Smooth muscle cell (in vitro differentiated cells): ENCODE data around the gene PADI6. TPM values are rescaled to one million over a fixed set of nuclear protein-coding genes. Genes with fewer than 3 reads are reported as not detected.

Experiments used
- DNase-seq: peaks from one replicate; lab custom pipeline; 2025; ENCODE audit not compliant: unreplicated experiment; lab: John Stamatoyannopoulos, UW
- H2AFZ ChIP-seq: fragments of 200-600 bp; sonication (generic); 2 replicates; pipeline ENCODE4 v1.6.0; 2016; ENCODE audit warnings: antibody characterized with exemption, low read depth, mild to moderate bottlenecking
- H3F3A ChIP-seq: fragments of 200-600 bp; sonication (generic); 2 replicates; pipeline ENCODE4 v1.6.0; 2017; ENCODE audit warnings: antibody characterized with exemption, low read depth
- H3K27ac ChIP-seq: fragments of 200-600 bp; sonication (generic); 2 replicates; pipeline ENCODE4 v1.5.1; 2016; ENCODE audit warnings: low read depth, mild to moderate bottlenecking
- H3K27me3 ChIP-seq: fragments of 200-600 bp; sonication (generic); 2 replicates; pipeline ENCODE4 v1.6.1; 2016; ENCODE audit warnings: low read depth, mild to moderate bottlenecking
- H3K36me3 ChIP-seq: fragments of 200-600 bp; sonication (generic); 2 replicates; pipeline ENCODE4 v1.5.1; 2016; ENCODE audit warnings: low read depth
- H3K4me1 ChIP-seq: fragments of 200-600 bp; sonication (generic); 2 replicates; pipeline ENCODE4 v1.5.1; 2016; ENCODE audit warnings: low read depth
- H3K4me2 ChIP-seq: fragments of 200-600 bp; sonication (generic); 2 replicates; pipeline ENCODE4 v1.6.0; 2016; ENCODE audit warnings: mild to moderate bottlenecking
- H3K4me3 ChIP-seq: fragments of 200-600 bp; sonication (generic); 2 replicates; pipeline ENCODE4 v1.5.1; 2016; ENCODE audit warnings: mild to moderate bottlenecking
- H3K79me2 ChIP-seq: fragments of 200-600 bp; sonication (generic); 2 replicates; pipeline ENCODE4 v1.6.0; 2016; ENCODE audit warnings: low read depth, mild to moderate bottlenecking
- H3K9ac ChIP-seq: fragments of 200-600 bp; sonication (generic); 2 replicates; pipeline ENCODE4 v1.6.0; 2016; ENCODE audit warnings: low read depth
- H3K9me3 ChIP-seq: fragments of 200-600 bp; sonication (generic); replicated peaks from 2 replicates; pipeline ENCODE4 v1.5.1; 2016; ENCODE audit warnings: low read depth
- H4K20me1 ChIP-seq: fragments of 200-600 bp; sonication (generic); 2 replicates; pipeline ENCODE4 v1.6.0; 2016; ENCODE audit warnings: low read depth
- WGBS: methylation state at CpG from one replicate; pipeline ENCODE4 v1.1.7; 2016; ENCODE audit warnings: low lambda C conversion rate; 5-methylcytosine and 5-hydroxymethylcytosine counted together
- polyA plus RNA-seq: library from polyadenylated mRNA; unstranded; fragments of >200 nt; fragmentation: Nextera tagmentation; extraction: Ambion mirVana; gene quantifications from 2 replicates; pipeline ENCODE4 v1.2.1, GENCODE V29; 2016
- total RNA-seq: library from RNA; depleted of rRNA; stranded (reverse); fragments of >200 nt; gene quantifications from 2 replicates; pipeline ENCODE4 v1.2.3, GENCODE V29; 2014
- TF ChIP-seq, protein P1 (sequence below): fragments of 200-600 bp; sonication (generic); IDR thresholded peaks from 2 replicates; pipeline ENCODE4 v1.5.1; 2017; ENCODE audit warnings: borderline replicate concordance, mild to moderate bottlenecking, antibody characterized with exemption; ENCODE audit not compliant: insufficient read depth, poor library complexity, severe bottlenecking

PADI6 gene
- total and polyA plus RNA-seq, 2 experiments from 2014 or later, result not detected

DNA sequence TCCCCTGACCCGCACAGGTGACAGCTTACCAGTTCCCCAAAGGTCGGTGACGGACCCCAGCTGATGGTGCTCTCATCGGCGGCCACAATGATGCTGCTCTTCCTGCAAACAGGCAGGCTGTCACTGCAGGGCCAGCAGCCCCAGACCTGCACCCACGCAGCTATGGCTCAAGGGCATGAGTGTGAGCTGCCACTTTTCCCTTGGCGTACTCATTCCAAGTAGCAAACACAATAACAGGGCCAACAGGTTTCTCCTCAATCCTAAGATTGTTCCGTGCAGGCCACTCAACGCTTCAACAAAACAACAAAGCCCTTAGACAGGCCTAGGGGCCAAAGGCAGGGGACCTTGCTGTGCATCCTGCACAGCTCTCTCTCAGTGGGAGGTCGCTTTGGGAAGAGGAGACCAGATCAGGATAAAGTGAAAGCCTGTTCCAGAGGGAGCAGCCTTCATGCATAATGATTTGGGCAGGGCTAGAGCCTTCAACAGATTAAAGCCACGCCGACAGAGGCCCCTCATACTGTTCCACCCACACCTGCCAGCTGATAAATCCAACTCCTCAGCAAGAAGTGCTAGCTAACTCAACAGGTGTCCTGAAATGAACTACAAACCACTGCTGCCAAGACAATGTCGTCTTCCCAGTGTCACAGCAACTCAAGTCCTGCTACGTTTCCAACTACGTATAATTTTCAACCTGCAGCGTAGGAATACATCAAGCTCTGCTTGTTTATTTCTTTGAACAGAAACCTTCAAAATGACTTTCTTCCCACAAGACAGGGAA is 40.3 kb downstream of the PADI6 start:
- DNase-seq, result no peak
- Histone ChIP-seq H3K27ac (peak overlapping the region; percentile 35), H3K4me3 (no peak overlapping the region), H3K79me2 (no peaks in the 10 kb centered on the region), H3K9me3 (no peaks in the 10 kb centered on the region), H3K9ac (no peak overlapping the region), H3K36me3 (no peaks in the 10 kb centered on the region), H3K4me1 (no peaks in the 10 kb centered on the region), H2AFZ (no peak overlapping the region), H3F3A (no peaks in the 10 kb centered on the region), H3K4me2 (no peak overlapping the region), H3K27me3 (no peaks in the 10 kb centered on the region), H4K20me1 (peaks cover 76% of the 10 kb centered on the region)
- 83% methylated on average over 16 of the region's 16 CpGs for WGBS
- TF ChIP-seq, protein P1, sequence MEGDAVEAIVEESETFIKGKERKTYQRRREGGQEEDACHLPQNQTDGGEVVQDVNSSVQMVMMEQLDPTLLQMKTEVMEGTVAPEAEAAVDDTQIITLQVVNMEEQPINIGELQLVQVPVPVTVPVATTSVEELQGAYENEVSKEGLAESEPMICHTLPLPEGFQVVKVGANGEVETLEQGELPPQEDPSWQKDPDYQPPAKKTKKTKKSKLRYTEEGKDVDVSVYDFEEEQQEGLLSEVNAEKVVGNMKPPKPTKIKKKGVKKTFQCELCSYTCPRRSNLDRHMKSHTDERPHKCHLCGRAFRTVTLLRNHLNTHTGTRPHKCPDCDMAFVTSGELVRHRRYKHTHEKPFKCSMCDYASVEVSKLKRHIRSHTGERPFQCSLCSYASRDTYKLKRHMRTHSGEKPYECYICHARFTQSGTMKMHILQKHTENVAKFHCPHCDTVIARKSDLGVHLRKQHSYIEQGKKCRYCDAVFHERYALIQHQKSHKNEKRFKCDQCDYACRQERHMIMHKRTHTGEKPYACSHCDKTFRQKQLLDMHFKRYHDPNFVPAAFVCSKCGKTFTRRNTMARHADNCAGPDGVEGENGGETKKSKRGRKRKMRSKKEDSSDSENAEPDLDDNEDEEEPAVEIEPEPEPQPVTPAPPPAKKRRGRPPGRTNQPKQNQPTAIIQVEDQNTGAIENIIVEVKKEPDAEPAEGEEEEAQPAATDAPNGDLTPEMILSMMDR, result no peak

DNA sequence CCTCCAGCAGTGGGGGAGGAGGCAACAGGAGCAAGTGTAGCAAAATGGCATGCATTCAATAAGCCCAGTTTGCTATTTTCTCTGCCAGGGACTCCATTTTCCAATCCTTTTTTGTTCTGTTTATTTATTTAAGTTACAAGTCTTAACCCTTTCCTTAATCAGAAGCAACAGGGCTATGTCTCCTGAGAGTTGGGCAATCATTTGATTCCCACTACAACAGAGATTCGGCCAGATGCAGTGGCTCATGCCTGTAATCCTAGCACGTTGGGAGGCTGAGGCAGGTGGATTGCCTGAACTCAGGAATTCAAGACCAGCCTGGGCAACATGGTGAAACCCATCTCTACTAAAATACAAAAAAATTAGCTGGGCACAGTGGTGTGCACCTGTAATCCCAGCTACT is 42.0 kb downstream of the PADI6 start:
- WGBS, result 98% methylated on average over 2 of the region's 2 CpGs
- no peak overlapping the region for H3K4me3 ChIP-seq
- no peaks in the 10 kb centered on the region for H3K36me3 ChIP-seq

GRCh38 chr1:17416389-17416788 is 44.4 kb downstream of the PADI6 start:
- no peaks in the 10 kb centered on the region for H3K79me2 ChIP-seq
- H3K4me3 ChIP-seq, result no peak overlapping the region
- H3K4me1 ChIP-seq, result no peaks in the 10 kb centered on the region
- H3F3A ChIP-seq, result no peaks in the 10 kb centered on the region
- H3K9me3 ChIP-seq, result no peaks in the 10 kb centered on the region
- no peak overlapping the region for H3K4me2 ChIP-seq
- peaks cover 81% of the 10 kb centered on the region for H4K20me1 ChIP-seq
- DNase-seq, result no peak
- H3K9ac ChIP-seq, result no peak overlapping the region
- peaks cover 3% of the 10 kb centered on the region for H3K36me3 ChIP-seq
- WGBS, result 98% methylated on average over 20 of the region's 20 CpGs
- TF ChIP-seq, protein P1, result no peak
- H3K27ac ChIP-seq, result no peak overlapping the region
- H3K27me3 ChIP-seq, result no peaks in the 10 kb centered on the region
- H2AFZ ChIP-seq, result no peak overlapping the region

More for the DNA sequence above, 42.0 kb downstream of the PADI6 start:
- Histone ChIP-seq H3K79me2 (no peaks in the 10 kb centered on the region), H3K4me2 (no peak overlapping the region), H4K20me1 (peaks cover 82% of the 10 kb centered on the region), H3K9me3 (no peaks in the 10 kb centered on the region), H3K9ac (no peak overlapping the region), H3K27me3 (no peaks in the 10 kb centered on the region), H2AFZ (no peak overlapping the region), H3K27ac (no peak overlapping the region), H3F3A (no peaks in the 10 kb centered on the region), H3K4me1 (no peaks in the 10 kb centered on the region)
- DNase-seq, result no peak
- TF ChIP-seq, protein P1, result no peak
